ENCODE results near the gene TIMD4. TPM values are rescaled to one million over a fixed set of nuclear protein-coding genes. Genes with fewer than 3 reads are reported as not detected.

Gene TIMD4
- not detected in 2 replicates for total RNA-seq

DNA sequence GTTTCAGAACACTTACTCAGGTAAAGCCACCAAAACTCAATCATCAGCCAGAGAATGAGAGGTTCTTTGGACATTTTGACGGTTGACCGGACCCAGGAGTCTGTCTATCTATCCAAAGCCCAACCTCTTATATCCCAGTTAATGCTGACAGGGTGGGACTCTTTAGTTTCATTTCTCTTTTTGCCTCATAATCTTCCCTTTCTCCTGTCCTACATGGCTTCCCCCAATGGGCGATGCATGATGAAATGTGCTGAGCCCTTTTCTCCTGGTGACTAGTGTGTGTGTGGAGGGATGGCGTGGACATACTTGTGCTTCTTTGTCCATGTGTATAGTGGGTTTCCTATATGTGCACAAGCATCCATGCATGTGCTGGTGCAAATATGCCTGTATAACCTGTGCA is at the start of gene TIMD4:
Gene TIMD4, minus strand, starts transcription at position 102 of the 400 bp plus-strand sequence. Its CDS starts 28 bp downstream, at position 74.

Other genes starting within 250 kb of the TIMD4 start
- gene PPP1R2B, start 112.9 kb downstream of the TIMD4 start, total RNA-seq = not detected in 2 replicates
- gene HAVCR1, start 95.9 kb upstream of the TIMD4 start, total RNA-seq = not detected in 2 replicates
- gene HAVCR2, start 145.8 kb upstream of the TIMD4 start, total RNA-seq = under 0.01 and 0.17 TPM in 2 replicates
- gene MED7, start 179.6 kb upstream of the TIMD4 start, total RNA-seq = 8.6 TPM in 2 replicates
- gene GARIN3, start 203.0 kb upstream of the TIMD4 start, total RNA-seq = not detected in 2 replicates
- not detected in 2 replicates for gene ITK, start 217.6 kb upstream of the TIMD4 start, total RNA-seq

All from bronchus fibroblast of lung (primary cell).